GM12864 (cell line): ENCODE data around the gene CD3G.

ENCODE experiments used
- DNase-seq: peaks from one replicate; pipeline ENCODE4 v3.0.0-alpha.2; 2011; ENCODE audit warnings: low read depth
- H3K4me3 ChIP-seq: 2 replicates; pipeline ENCODE4 v1.5.1; 2011; ENCODE audit warnings: mild to moderate bottlenecking, low read depth, low read length, control low read depth
- TF ChIP-seq, protein P1 (sequence below): IDR thresholded peaks from 2 replicates; pipeline ENCODE4 v1.5.1; 2011; ENCODE audit warnings: low read depth, mild to moderate bottlenecking, moderate library complexity, low read length, control low read depth, inconsistent platforms; ENCODE audit errors: missing control alignments

CD3G gene

DNA sequence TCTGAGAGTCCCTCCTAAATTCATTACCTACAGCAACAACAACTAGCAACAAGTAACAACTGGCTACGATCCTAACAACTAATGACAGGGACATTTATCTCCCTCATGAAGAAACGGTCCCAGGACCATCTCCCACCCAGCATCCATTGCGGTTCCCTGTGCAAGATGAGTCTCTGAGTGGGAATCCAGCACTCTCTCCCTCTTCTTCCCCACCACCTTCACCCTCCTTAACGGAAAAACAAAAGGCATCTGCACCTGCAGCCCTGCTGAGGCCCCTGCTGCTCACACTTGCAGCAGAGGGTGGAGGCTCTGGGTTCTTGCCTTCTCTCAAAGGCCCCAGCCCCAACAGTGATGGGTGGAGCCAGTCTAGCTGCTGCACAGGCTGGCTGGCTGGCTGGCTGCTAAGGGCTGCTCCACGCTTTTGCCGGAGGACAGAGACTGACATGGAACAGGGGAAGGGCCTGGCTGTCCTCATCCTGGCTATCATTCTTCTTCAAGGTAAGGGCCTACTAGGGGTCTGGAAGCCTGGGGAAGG lies at the start of gene CD3G:
TSS of gene CD3G (plus strand) at position 364 of the 535 bp plus-strand sequence. CDS start at position 444, 80 bp downstream.
- TF ChIP-seq, protein P1, sequence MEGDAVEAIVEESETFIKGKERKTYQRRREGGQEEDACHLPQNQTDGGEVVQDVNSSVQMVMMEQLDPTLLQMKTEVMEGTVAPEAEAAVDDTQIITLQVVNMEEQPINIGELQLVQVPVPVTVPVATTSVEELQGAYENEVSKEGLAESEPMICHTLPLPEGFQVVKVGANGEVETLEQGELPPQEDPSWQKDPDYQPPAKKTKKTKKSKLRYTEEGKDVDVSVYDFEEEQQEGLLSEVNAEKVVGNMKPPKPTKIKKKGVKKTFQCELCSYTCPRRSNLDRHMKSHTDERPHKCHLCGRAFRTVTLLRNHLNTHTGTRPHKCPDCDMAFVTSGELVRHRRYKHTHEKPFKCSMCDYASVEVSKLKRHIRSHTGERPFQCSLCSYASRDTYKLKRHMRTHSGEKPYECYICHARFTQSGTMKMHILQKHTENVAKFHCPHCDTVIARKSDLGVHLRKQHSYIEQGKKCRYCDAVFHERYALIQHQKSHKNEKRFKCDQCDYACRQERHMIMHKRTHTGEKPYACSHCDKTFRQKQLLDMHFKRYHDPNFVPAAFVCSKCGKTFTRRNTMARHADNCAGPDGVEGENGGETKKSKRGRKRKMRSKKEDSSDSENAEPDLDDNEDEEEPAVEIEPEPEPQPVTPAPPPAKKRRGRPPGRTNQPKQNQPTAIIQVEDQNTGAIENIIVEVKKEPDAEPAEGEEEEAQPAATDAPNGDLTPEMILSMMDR: no peak
- DNase-seq: no peak
- no peak within 1 kb of the TSS for H3K4me3 ChIP-seq

DNA sequence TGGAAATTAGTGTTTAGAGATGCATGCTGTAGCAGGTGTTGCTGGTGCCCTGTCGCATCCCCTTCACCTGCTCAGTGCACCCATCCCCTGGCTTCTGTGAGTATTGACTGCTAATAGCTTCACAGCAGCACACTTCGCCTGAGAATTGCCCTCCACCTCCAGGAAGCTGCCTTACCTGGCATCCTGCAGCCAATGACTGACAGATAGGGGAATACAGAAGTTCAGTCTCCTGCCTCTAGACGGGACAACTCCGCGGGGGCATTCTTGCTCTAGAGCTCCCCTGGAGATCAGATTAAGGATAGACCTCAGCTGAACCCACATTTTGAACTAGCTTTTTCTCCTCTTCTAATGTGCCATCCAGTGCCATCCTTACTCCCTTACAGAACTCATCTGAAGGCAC lies 48.9 kb upstream of the CD3G start:
- TF ChIP-seq, protein P1: no peak
- no peak overlapping the region for H3K4me3 ChIP-seq
- DNase-seq: no peak

DNA sequence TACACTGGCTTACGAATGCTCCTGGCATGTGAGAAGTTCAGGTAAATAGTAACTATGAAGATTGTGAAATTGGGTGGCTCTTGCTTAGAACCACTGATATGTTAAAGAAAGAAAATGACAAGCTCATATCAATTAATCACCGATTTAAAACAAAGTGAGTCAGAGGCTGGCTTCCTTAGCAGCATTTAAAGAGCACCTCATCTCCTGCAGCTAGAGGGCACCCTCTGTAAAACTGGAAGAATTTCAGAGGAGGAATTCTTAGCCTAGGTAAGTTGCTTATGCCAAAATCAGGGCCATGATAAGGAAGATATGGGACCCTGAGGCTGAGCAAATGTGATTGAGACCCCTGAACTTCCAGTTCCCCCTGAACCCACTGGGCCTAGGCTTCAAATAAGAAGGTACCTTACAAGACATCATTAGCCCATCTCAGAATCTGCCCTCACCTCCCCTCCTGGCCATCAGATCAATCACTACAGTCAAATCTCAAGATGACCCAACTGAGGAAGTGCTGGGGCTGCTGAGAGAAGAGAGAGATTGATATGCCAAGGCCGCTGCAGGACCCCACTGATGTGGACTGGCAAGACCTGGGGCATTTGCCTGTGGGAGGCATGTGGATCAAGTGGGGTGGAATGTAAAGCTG lies 48.2 kb upstream of the CD3G start:
- H3K4me3 ChIP-seq: no peak overlapping the region
- TF ChIP-seq, protein P1: peak; percentile 55
- DNase-seq: no peak

DNA sequence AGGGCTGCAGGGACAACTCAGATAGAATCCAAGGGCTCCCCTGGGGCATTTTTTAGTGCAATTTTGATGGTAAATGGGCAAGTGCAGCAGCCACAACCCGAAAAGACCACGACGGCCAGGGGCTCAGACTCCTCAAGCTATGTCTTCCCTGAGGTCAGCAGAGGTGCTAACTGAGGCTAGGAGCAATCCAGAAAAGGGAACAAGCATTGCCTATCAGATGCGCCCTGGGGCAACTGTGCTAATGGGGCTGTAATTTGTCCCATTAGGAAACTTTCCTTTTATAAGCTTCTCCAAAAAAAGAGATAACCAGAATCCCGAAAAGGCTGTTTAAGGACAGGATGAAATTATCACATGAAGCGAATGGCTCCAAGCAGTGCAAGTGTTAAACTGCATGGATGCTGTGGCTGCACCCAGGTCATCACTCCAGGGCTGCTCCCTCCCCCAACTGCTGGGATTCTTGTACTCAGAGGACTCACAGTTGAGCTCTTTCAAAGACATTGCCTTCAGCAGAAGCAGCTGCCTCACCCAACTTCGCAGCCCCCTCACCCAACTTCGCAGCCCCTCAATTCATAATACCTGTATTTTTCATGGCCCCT lies 42.4 kb upstream of the CD3G start:
- TF ChIP-seq, protein P1: no peak
- no peak for DNase-seq
- no peak overlapping the region for H3K4me3 ChIP-seq

DNA sequence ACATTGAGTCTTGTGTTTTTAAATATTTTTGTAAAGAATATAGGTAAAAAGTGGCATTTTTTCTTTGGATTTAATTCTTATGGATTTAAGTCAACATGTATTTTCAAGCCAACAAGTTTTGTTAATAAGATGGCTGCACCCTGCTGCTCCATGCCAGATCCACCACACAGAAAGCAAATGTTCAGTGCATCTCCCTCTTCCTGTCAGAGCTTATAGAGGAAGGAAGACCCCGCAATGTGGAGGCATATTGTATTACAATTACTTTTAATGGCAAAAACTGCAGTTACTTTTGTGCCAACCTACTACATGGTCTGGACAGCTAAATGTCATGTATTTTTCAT lies 39.9 kb upstream of the CD3G start:
- no peak overlapping the region for H3K4me3 ChIP-seq
- TF ChIP-seq, protein P1: no peak
- no peak for DNase-seq

DNA sequence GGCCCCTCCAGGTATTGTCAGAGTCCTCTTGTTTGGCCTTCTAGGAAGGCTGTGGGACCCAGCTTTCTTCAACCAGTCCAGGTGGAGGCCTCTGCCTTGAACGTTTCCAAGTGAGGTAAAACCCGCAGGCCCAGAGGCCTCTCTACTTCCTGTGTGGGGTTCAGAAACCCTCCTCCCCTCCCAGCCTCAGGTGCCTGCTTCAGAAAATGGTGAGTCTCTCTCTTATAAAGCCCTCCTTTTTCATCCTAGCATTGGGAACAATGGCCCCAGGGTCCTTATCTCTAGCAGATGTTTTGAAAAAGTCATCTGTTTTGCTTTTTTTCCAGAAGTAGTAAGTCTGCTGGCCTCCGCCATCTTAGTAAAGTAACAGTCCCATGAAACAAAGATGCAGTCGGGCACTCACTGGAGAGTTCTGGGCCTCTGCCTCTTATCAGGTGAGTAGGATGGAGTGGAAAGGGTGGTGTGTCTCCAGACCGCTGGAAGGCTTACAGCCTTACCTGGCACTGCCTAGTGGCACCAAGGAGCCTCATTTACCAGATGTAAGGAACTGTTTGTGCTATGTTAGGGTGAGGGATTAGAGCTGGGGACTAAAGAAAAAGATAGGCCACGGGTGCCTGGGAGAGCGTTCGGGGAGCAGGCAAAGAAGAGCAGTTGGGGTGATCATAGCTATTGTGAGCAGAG lies 39.4 kb upstream of the CD3G start, which contains the start of gene CD3E:
TSS of gene CD3E (plus strand) at position 163 of the 681 bp plus-strand sequence. CDS start at position 386, 223 bp downstream.
- DNase-seq: no peak
- H3K4me3 ChIP-seq: no peak within 1 kb of the TSS
- TF ChIP-seq, protein P1: no peak
